GM12878 (cell line): ENCODE results near the gene FRMPD2.
"Not testable (repeated sequence)": the region's sequence is repeated elsewhere in the genome, so short reads cannot be mapped to it uniquely, and the experiment has no call there.

ENCODE experiments used
- CREB1 ChIP-seq: IDR thresholded peaks from 2 replicates; pipeline ENCODE4 v1.6.1; 2012; ENCODE audit warnings: low read depth, mild to moderate bottlenecking, inconsistent platforms
- EED ChIP-seq: sonication (generic); IDR thresholded peaks from 2 replicates; pipeline ENCODE4 v1.6.1; 2016; ENCODE audit warnings: antibody characterized with exemption, low read depth
- ESRRA ChIP-seq: IDR thresholded peaks from 2 replicates; pipeline ENCODE4 v1.6.1; 2012; ENCODE audit warnings: mild to moderate bottlenecking, low read length, improper control_type of control experiment
- EZH2 ChIP-seq: IDR thresholded peaks from 2 replicates; pipeline ENCODE4 v1.6.1; 2012; ENCODE audit warnings: low read depth, mild to moderate bottlenecking, control low read depth, inconsistent platforms, low read length, borderline replicate concordance; ENCODE audit not compliant: control insufficient read depth
- IKZF1 ChIP-seq: fragments of 450-650 bp; conservative IDR thresholded peaks from 2 replicates; pipeline ENCODE4 v1.6.1; 2017; ENCODE audit warnings: antibody characterized with exemption, mild to moderate bottlenecking
- RFX5 ChIP-seq: IDR thresholded peaks from 2 replicates; pipeline ENCODE4 v1.6.1; 2011; ENCODE audit warnings: low read depth, low read length, improper control_type of control experiment
- SMAD5 ChIP-seq: IDR thresholded peaks from 2 replicates; pipeline ENCODE4 v1.6.1; 2016; ENCODE audit warnings: antibody characterized with exemption, low read depth
- SRF ChIP-seq, 2 experiments: IDR thresholded peaks; 2 replicates each; pipeline ENCODE4 v1.6.1; 2011; ENCODE audit warnings: low read depth in 2 of 2, low read length in 2 of 2, mild to moderate bottlenecking in 1 of 2, moderate library complexity in 1 of 2
- TCF12 ChIP-seq: IDR thresholded peaks from 2 replicates; pipeline ENCODE4 v1.6.1; 2011; ENCODE audit warnings: low read depth, mild to moderate bottlenecking, low read length
- TF ChIP-seq, protein P1 (sequence below), 3 experiments: IDR thresholded peaks in 2 of 3; conservative IDR thresholded peaks in 1 of 3; 2 replicates each; pipeline ENCODE4 v1.5.1; 2011; ENCODE audit warnings: low read depth in 3 of 3, low read length in 3 of 3, mild to moderate bottlenecking in 3 of 3, control low read depth in 2 of 3, moderate library complexity in 2 of 3, inconsistent platforms in 1 of 3, mixed read lengths in 1 of 3; ENCODE audit not compliant: control insufficient read depth in 2 of 3, insufficient read depth in 1 of 3; ENCODE audit errors: extremely low read depth in 1 of 3
- TF ChIP-seq, protein P2 (sequence below): IDR thresholded peaks from 2 replicates; pipeline ENCODE4 v1.6.1; 2011; ENCODE audit warnings: low read depth, mild to moderate bottlenecking, low read length, moderate library complexity, borderline replicate concordance; ENCODE audit errors: extremely low read depth
- TF ChIP-seq, protein P3 (sequence below): fragments of 450-650 bp; IDR thresholded peaks from 2 replicates; pipeline ENCODE4 v1.6.1; 2016; ENCODE audit warnings: mild to moderate bottlenecking
- TF ChIP-seq, protein P4 (sequence below): IDR thresholded peaks from 2 replicates; pipeline ENCODE4 v1.6.1; 2012; ENCODE audit warnings: mild to moderate bottlenecking, low read depth, low read length
- TF ChIP-seq, protein P5 (sequence below): fragments of 150-350 bp; IDR thresholded peaks from 2 replicates; pipeline ENCODE4 v1.6.1; 2016; ENCODE audit warnings: low read depth, low read length

DNA sequence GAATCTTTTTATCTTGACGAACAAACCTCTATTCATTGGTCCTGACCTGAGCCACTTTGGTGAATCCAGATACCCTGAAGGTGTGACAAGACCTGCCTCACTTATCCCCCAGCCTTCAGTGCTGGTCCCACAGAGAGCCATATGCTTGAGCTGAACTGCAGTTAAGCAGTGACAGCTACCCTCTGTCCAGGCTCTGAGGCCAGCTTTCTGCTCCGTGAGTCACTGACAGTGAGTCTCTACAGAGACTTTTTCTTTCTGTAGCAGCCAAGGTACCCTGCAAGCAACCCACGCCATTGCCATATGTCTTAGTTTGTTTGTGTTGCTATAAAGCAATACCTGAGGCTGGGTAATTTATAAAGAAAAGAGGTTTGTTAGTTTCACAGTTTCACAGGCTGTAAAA lies 133.5 kb downstream of the FRMPD2 start:
- not testable (repeated sequence) for TF ChIP-seq SRF (IDR thresholded peaks at IDR 0.05; ENCODE audit: low read depth in 2 of 2, low read length in 2 of 2); TCF12; IKZF1; EED; ESRRA; RFX5; EZH2; CREB1; SMAD5
- TF ChIP-seq, protein P1, sequence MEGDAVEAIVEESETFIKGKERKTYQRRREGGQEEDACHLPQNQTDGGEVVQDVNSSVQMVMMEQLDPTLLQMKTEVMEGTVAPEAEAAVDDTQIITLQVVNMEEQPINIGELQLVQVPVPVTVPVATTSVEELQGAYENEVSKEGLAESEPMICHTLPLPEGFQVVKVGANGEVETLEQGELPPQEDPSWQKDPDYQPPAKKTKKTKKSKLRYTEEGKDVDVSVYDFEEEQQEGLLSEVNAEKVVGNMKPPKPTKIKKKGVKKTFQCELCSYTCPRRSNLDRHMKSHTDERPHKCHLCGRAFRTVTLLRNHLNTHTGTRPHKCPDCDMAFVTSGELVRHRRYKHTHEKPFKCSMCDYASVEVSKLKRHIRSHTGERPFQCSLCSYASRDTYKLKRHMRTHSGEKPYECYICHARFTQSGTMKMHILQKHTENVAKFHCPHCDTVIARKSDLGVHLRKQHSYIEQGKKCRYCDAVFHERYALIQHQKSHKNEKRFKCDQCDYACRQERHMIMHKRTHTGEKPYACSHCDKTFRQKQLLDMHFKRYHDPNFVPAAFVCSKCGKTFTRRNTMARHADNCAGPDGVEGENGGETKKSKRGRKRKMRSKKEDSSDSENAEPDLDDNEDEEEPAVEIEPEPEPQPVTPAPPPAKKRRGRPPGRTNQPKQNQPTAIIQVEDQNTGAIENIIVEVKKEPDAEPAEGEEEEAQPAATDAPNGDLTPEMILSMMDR (IDR thresholded peaks at IDR 0.05 in 2 of 3, conservative IDR thresholded peaks at IDR 0.05 in 1 of 3; ENCODE audit: control insufficient read depth in 2 of 3, extremely low read depth in 1 of 3, insufficient read depth in 1 of 3, low read depth in 3 of 3, low read length in 3 of 3), result not testable (repeated sequence)
- TF ChIP-seq, protein P2, sequence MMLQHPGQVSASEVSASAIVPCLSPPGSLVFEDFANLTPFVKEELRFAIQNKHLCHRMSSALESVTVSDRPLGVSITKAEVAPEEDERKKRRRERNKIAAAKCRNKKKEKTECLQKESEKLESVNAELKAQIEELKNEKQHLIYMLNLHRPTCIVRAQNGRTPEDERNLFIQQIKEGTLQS, result not testable (repeated sequence)
- TF ChIP-seq, protein P3, sequence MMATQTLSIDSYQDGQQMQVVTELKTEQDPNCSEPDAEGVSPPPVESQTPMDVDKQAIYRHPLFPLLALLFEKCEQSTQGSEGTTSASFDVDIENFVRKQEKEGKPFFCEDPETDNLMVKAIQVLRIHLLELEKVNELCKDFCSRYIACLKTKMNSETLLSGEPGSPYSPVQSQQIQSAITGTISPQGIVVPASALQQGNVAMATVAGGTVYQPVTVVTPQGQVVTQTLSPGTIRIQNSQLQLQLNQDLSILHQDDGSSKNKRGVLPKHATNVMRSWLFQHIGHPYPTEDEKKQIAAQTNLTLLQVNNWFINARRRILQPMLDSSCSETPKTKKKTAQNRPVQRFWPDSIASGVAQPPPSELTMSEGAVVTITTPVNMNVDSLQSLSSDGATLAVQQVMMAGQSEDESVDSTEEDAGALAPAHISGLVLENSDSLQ, result not testable (repeated sequence)
- TF ChIP-seq, protein P4, sequence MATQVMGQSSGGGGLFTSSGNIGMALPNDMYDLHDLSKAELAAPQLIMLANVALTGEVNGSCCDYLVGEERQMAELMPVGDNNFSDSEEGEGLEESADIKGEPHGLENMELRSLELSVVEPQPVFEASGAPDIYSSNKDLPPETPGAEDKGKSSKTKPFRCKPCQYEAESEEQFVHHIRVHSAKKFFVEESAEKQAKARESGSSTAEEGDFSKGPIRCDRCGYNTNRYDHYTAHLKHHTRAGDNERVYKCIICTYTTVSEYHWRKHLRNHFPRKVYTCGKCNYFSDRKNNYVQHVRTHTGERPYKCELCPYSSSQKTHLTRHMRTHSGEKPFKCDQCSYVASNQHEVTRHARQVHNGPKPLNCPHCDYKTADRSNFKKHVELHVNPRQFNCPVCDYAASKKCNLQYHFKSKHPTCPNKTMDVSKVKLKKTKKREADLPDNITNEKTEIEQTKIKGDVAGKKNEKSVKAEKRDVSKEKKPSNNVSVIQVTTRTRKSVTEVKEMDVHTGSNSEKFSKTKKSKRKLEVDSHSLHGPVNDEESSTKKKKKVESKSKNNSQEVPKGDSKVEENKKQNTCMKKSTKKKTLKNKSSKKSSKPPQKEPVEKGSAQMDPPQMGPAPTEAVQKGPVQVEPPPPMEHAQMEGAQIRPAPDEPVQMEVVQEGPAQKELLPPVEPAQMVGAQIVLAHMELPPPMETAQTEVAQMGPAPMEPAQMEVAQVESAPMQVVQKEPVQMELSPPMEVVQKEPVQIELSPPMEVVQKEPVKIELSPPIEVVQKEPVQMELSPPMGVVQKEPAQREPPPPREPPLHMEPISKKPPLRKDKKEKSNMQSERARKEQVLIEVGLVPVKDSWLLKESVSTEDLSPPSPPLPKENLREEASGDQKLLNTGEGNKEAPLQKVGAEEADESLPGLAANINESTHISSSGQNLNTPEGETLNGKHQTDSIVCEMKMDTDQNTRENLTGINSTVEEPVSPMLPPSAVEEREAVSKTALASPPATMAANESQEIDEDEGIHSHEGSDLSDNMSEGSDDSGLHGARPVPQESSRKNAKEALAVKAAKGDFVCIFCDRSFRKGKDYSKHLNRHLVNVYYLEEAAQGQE, result not testable (repeated sequence)
- TF ChIP-seq, protein P5, sequence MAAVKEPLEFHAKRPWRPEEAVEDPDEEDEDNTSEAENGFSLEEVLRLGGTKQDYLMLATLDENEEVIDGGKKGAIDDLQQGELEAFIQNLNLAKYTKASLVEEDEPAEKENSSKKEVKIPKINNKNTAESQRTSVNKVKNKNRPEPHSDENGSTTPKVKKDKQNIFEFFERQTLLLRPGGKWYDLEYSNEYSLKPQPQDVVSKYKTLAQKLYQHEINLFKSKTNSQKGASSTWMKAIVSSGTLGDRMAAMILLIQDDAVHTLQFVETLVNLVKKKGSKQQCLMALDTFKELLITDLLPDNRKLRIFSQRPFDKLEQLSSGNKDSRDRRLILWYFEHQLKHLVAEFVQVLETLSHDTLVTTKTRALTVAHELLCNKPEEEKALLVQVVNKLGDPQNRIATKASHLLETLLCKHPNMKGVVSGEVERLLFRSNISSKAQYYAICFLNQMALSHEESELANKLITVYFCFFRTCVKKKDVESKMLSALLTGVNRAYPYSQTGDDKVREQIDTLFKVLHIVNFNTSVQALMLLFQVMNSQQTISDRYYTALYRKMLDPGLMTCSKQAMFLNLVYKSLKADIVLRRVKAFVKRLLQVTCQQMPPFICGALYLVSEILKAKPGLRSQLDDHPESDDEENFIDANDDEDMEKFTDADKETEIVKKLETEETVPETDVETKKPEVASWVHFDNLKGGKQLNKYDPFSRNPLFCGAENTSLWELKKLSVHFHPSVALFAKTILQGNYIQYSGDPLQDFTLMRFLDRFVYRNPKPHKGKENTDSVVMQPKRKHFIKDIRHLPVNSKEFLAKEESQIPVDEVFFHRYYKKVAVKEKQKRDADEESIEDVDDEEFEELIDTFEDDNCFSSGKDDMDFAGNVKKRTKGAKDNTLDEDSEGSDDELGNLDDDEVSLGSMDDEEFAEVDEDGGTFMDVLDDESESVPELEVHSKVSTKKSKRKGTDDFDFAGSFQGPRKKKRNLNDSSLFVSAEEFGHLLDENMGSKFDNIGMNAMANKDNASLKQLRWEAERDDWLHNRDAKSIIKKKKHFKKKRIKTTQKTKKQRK, result not testable (repeated sequence)
